ENCODE measurements around the gene FGF11. TPM values are rescaled to one million over a fixed set of nuclear protein-coding genes. Genes with fewer than 3 reads are reported as not detected.
"Not testable (repeated sequence)": the region's sequence is repeated elsewhere in the genome, so short reads cannot be mapped to it uniquely, and the experiment has no call there.

FGF11 gene
- total RNA-seq, 2 donors from 2014 or later = 4.9 to 5.3 TPM

- Mint-ChIP-seq H3K36me3 (ENCODE audit: insufficient read depth in 2 of 2) (peaks cover 0 to 3% of the 10 kb centered on the region in 2 donors), H3K27ac (peak overlapping the region; percentile 23), H3K9me3 (no peaks in the 10 kb centered on the region), H3K27me3 (ENCODE audit: low read depth) (no peaks in the 10 kb centered on the region), H3K4me3 (peak overlapping the region; percentile 41 to 84), H3K4me1 (ENCODE audit: low read depth) (peaks cover 60% of the 10 kb centered on the region)
- no peak for ATAC-seq (replicated peaks in 1 of 2)
- no peak for DNase-seq
Measured at GRCh38 chr17:7476494-7476893, 37.2 kb downstream of the FGF11 start.

- peaks cover 60% of the 10 kb centered on the region for H3K4me1 Mint-ChIP-seq (ENCODE audit: low read depth)
- H3K27me3 Mint-ChIP-seq (ENCODE audit: low read depth) = no peaks in the 10 kb centered on the region
- no peak overlapping the region for H3K27ac Mint-ChIP-seq
- no peaks in the 10 kb centered on the region for H3K9me3 Mint-ChIP-seq
- DNase-seq = no peak
- H3K4me3 Mint-ChIP-seq = peak overlapping the region; percentile 84 to 92
- no peak for ATAC-seq (replicated peaks in 1 of 2)
- peaks cover 0 to 3% of the 10 kb centered on the region in 2 donors for H3K36me3 Mint-ChIP-seq (ENCODE audit: insufficient read depth in 2 of 2)
Measured at GRCh38 chr17:7476951-7477350, 37.6 kb downstream of the FGF11 start.

GRCh38 chr17:7477392-7478275 lies 38.3 kb downstream of the FGF11 start:
- Mint-ChIP-seq H3K27me3 (ENCODE audit: low read depth) (no peaks in the 10 kb centered on the region), H3K4me3 (peak overlapping the region; percentile 84 to 92), H3K27ac (peak overlapping the region; percentile 87), H3K9me3 (no peaks in the 10 kb centered on the region), H3K36me3 (ENCODE audit: insufficient read depth in 2 of 2) (peaks cover 0 to 3% of the 10 kb centered on the region in 2 donors), H3K4me1 (ENCODE audit: low read depth) (peaks cover 64% of the 10 kb centered on the region)
- no peak for ATAC-seq (replicated peaks in 1 of 2)
- no peak for DNase-seq

GRCh38 chr17:7478276-7479212 lies 39.2 kb downstream of the FGF11 start:
- Mint-ChIP-seq H3K27me3 (ENCODE audit: low read depth) (no peaks in the 10 kb centered on the region), H3K9me3 (no peaks in the 10 kb centered on the region), H3K36me3 (ENCODE audit: insufficient read depth in 2 of 2) (peaks cover under 1 to 3% of the 10 kb centered on the region in 2 donors), H3K27ac (peak overlapping the region; percentile 87), H3K4me1 (ENCODE audit: low read depth) (peaks cover 70% of the 10 kb centered on the region), H3K4me3 (peak overlapping the region; percentile 84 to 92)
- peak; percentile 59 to 65 for DNase-seq
- peak; percentile 43 to 51 for ATAC-seq (replicated peaks in 1 of 2)

GRCh38 chr17:7479213-7480088 lies 40.1 kb downstream of the FGF11 start, which contains the start of gene ZBTB4:
TSS of gene ZBTB4 (minus strand) at chr17:7479631. CDS start at chr17:7466801, 12,830 bp downstream.
- peaks cover 2 to 3% of the 10 kb centered on the region in 2 donors for H3K36me3 Mint-ChIP-seq (ENCODE audit: insufficient read depth in 2 of 2)
- peak; percentile 64 to 76 for DNase-seq
- peaks cover 70% of the 10 kb centered on the region for H3K4me1 Mint-ChIP-seq (ENCODE audit: low read depth)
- peak; percentile 13 to 19 for ATAC-seq (replicated peaks in 1 of 2)
- peak within 1 kb of the TSS; percentile 91 for H3K27ac Mint-ChIP-seq
- no peaks in the 10 kb centered on the region for H3K9me3 Mint-ChIP-seq
- no peaks in the 10 kb centered on the region for H3K27me3 Mint-ChIP-seq (ENCODE audit: low read depth)
- H3K4me3 Mint-ChIP-seq = peak within 1 kb of the TSS; percentile 89 to 92

- H3K36me3 Mint-ChIP-seq (ENCODE audit: insufficient read depth in 2 of 2) = peaks cover 5% of the 10 kb centered on the region in 2 donors
- peak overlapping the region; percentile 91 for H3K27ac Mint-ChIP-seq
- H3K9me3 Mint-ChIP-seq = no peaks in the 10 kb centered on the region
- peak overlapping the region; percentile 89 for H3K4me3 Mint-ChIP-seq
- ATAC-seq (replicated peaks in 1 of 2) (no peak), DNase-seq (no peak)
- peaks cover 76% of the 10 kb centered on the region for H3K4me1 Mint-ChIP-seq (ENCODE audit: low read depth)
- H3K27me3 Mint-ChIP-seq (ENCODE audit: low read depth) = no peaks in the 10 kb centered on the region
Measured at GRCh38 chr17:7480089-7480384, 40.7 kb downstream of the FGF11 start.

- Mint-ChIP-seq H3K4me3 (peak within 1 kb of the TSS; percentile 89), H3K27ac (peak within 1 kb of the TSS; percentile 91), H3K4me1 (ENCODE audit: low read depth) (peaks cover 75% of the 10 kb centered on the region)
- not testable (repeated sequence) for DNase-seq; H3K36me3 Mint-ChIP-seq (ENCODE audit: insufficient read depth in 2 of 2); ATAC-seq (replicated peaks in 1 of 2); H3K27me3 Mint-ChIP-seq (ENCODE audit: low read depth); H3K9me3 Mint-ChIP-seq
Measured at GRCh38 chr17:7481275-7481674, 42.0 kb downstream of the FGF11 start, which contains the start of gene SLC35G6. TSS of gene SLC35G6 (plus strand) at chr17:7481446. CDS start at chr17:7481517, 71 bp downstream.

- not testable (repeated sequence) for DNase-seq; ATAC-seq (replicated peaks in 1 of 2); H3K36me3 Mint-ChIP-seq (ENCODE audit: insufficient read depth in 2 of 2); H3K27me3 Mint-ChIP-seq (ENCODE audit: low read depth); H3K9me3 Mint-ChIP-seq
- peaks cover 75% of the 10 kb centered on the region for H3K4me1 Mint-ChIP-seq (ENCODE audit: low read depth)
- peak overlapping the region; percentile 100 for H3K27ac Mint-ChIP-seq
- H3K4me3 Mint-ChIP-seq = peak overlapping the region; percentile 98 to 100
Measured at GRCh38 chr17:7481842-7482741, 42.8 kb downstream of the FGF11 start.

- peaks cover 75% of the 10 kb centered on the region for H3K4me1 Mint-ChIP-seq (ENCODE audit: low read depth)
- not testable (repeated sequence) for ATAC-seq (replicated peaks in 1 of 2); H3K27me3 Mint-ChIP-seq (ENCODE audit: low read depth); H3K9me3 Mint-ChIP-seq; DNase-seq
- H3K36me3 Mint-ChIP-seq (ENCODE audit: insufficient read depth in 2 of 2) = peaks cover 8 to 10% of the 10 kb centered on the region in 2 donors
- peak overlapping the region; percentile 98 to 100 for H3K4me3 Mint-ChIP-seq
- peak overlapping the region; percentile 100 for H3K27ac Mint-ChIP-seq
Measured at GRCh38 chr17:7482742-7483088, 43.4 kb downstream of the FGF11 start.

- peak; percentile 62 to 65 for ATAC-seq (replicated peaks in 1 of 2)
- Mint-ChIP-seq H3K36me3 (ENCODE audit: insufficient read depth in 2 of 2) (peaks cover 8 to 9% of the 10 kb centered on the region in 2 donors), H3K9me3 (no peaks in the 10 kb centered on the region), H3K4me3 (peak overlapping the region; percentile 98 to 100), H3K27me3 (ENCODE audit: low read depth) (no peaks in the 10 kb centered on the region), H3K27ac (peak overlapping the region; percentile 100), H3K4me1 (ENCODE audit: low read depth) (peaks cover 73% of the 10 kb centered on the region)
- DNase-seq = peak; percentile 91 to 95
Measured at GRCh38 chr17:7483255-7484066, 44.1 kb downstream of the FGF11 start.
